HepG2 (cell line): Measurements from ENCODE around the gene MXRA7. TPM values are rescaled to one million over a fixed set of nuclear protein-coding genes. Genes with fewer than 3 reads are reported as not detected.

ENCODE experiments used
- microRNA counts: library from miRNA; unstranded; fragments of <30 nt; microRNA quantifications from one replicate; lab custom pipeline; 2015
- microRNA-seq: library from miRNA; unstranded; fragments of <30 nt; microRNA quantifications from one replicate; pipeline ENCODE4, GENCODE V29; 2020
- polyA plus RNA-seq, 8 experiments: library from polyadenylated mRNA; depleted of rRNA in 3 of 8; stranded (reverse) in 7 of 8; unstranded in 1 of 8; fragments of >200 nt; fragmentation: Illumina TruSeq in 4 of 8; extraction: Trizol in 4 of 8; gene quantifications; 2 replicates each; pipeline versions ENCODE4 v1.2.1 to v1.2.3, GENCODE V29; 2011 to 2016; ENCODE audit warnings: low read depth in 4 of 8, missing spikeins in 1 of 8, mixed read lengths in 1 of 8; ENCODE audit not compliant: insufficient read depth in 1 of 8
- small RNA-seq, 3 experiments: library from RNA; depleted of rRNA; stranded (forward); fragments of <200 nt; gene quantifications; one replicate each; pipeline ENCODE3, GENCODE V24; 2012; ENCODE audit warnings: low read depth in 2 of 3, low replicate concordance in 1 of 3; ENCODE audit not compliant: insufficient read length in 3 of 3, insufficient read depth in 2 of 3
- total RNA-seq, 5 experiments: library from RNA; depleted of rRNA; stranded (reverse); fragments of >200 nt; fragmentation: Illumina TruSeq; extraction: Trizol; gene quantifications; 2 replicates each; pipeline ENCODE4 v1.2.3, GENCODE V29; 2016; ENCODE audit warnings: low read depth in 1 of 5

The MXRA7 gene
- total and polyA plus RNA-seq, 2 of the 13 experiments (the other 11 are each of a cell fraction or from before 2014, with no cell fraction given): 44.8 to 112 TPM

MicroRNAs within 50 kb of the gene (microRNA counts, 767-probe panel; counts per million panel counts)
- not detected for microRNA hsa-miR-636 (lab: Ali Mortazavi, UCI)

Small RNAs within 50 kb of the gene (microRNA-seq; reads per million reads assigned to microRNA genes)
- 3.7 reads per million, percentile 25 among the genes with 10 or more reads in this experiment for gene MIR636

Small RNAs within 50 kb of the gene (small RNA-seq; reads per million reads assigned to genes)
- 0 reads per million in 3 experiments for gene AC005837.3
- gene RF02271: 0 reads per million in 3 experiments
- 0 to 0.97 (median 0.33) reads per million in 3 experiments for gene RNU6-227P
- gene RNU6-97P: 0 reads per million in 3 experiments
- 0 to 0.97 (median 0) reads per million in 3 experiments for gene RNY4P36

Other genes starting within 250 kb of the MXRA7 start
- gene AANAT, start 243.4 kb downstream of the MXRA7 start, total RNA-seq (2016; rRNA removed; fragmentation: Illumina TruSeq; extraction: Trizol): not detected in 2 replicates
- 0.03 and 0.07 TPM in 2 replicates for gene AANAT, start 243.4 kb downstream of the MXRA7 start, polyA plus RNA-seq (2011; rRNA removed)
- gene RHBDF2, start 209.5 kb downstream of the MXRA7 start, total RNA-seq (2016; rRNA removed; fragmentation: Illumina TruSeq; extraction: Trizol): 4.2 and 7.8 TPM in 2 replicates
- 24.2 and 27.6 TPM in 2 replicates for gene RHBDF2, start 209.5 kb downstream of the MXRA7 start, polyA plus RNA-seq (2011; rRNA removed)
- 27.1 and 28.9 TPM in 2 replicates for gene CYGB, start 173.3 kb downstream of the MXRA7 start, total RNA-seq (2016; rRNA removed; fragmentation: Illumina TruSeq; extraction: Trizol)
- gene CYGB, start 173.3 kb downstream of the MXRA7 start, polyA plus RNA-seq (2011; rRNA removed): 18.9 and 23.3 TPM in 2 replicates
- 0.52 TPM in 1 of 2 replicates, not detected in the other for gene PRCD, start 170.9 kb downstream of the MXRA7 start, total RNA-seq (2016; rRNA removed; fragmentation: Illumina TruSeq; extraction: Trizol)
- 0.35 and 0.51 TPM in 2 replicates for gene PRCD, start 170.9 kb downstream of the MXRA7 start, polyA plus RNA-seq (2011; rRNA removed)
- gene ST6GALNAC2, start 125.1 kb downstream of the MXRA7 start, total RNA-seq (2016; rRNA removed; fragmentation: Illumina TruSeq; extraction: Trizol): 0.49 and 0.84 TPM in 2 replicates
- 0.12 and 0.30 TPM in 2 replicates for gene ST6GALNAC2, start 125.1 kb downstream of the MXRA7 start, polyA plus RNA-seq (2011; rRNA removed)
- gene ST6GALNAC1, start 67.2 kb downstream of the MXRA7 start, total RNA-seq (2016; rRNA removed; fragmentation: Illumina TruSeq; extraction: Trizol): not detected in 2 replicates
- gene ST6GALNAC1, start 67.2 kb downstream of the MXRA7 start, polyA plus RNA-seq (2011; rRNA removed): not detected in 2 replicates
- gene JMJD6, start 15.6 kb upstream of the MXRA7 start, total RNA-seq (2016; rRNA removed; fragmentation: Illumina TruSeq; extraction: Trizol): 41.0 and 49.1 TPM in 2 replicates
- gene JMJD6, start 15.6 kb upstream of the MXRA7 start, polyA plus RNA-seq (2011; rRNA removed): 33.6 and 36.0 TPM in 2 replicates
- gene METTL23, start 15.9 kb upstream of the MXRA7 start, total RNA-seq (2016; rRNA removed; fragmentation: Illumina TruSeq; extraction: Trizol): 39.7 and 39.9 TPM in 2 replicates
- 85.4 and 104 TPM in 2 replicates for gene METTL23, start 15.9 kb upstream of the MXRA7 start, polyA plus RNA-seq (2011; rRNA removed)
- gene SRSF2, start 26.4 kb upstream of the MXRA7 start, total RNA-seq (2016; rRNA removed; fragmentation: Illumina TruSeq; extraction: Trizol): 249 and 319 TPM in 2 replicates
- gene SRSF2, start 26.4 kb upstream of the MXRA7 start, polyA plus RNA-seq (2011; rRNA removed): 306 and 308 TPM in 2 replicates
- 19.4 and 36.3 TPM in 2 replicates for gene MFSD11, start 27.2 kb upstream of the MXRA7 start, total RNA-seq (2016; rRNA removed; fragmentation: Illumina TruSeq; extraction: Trizol)
- 25.2 and 26.1 TPM in 2 replicates for gene MFSD11, start 27.2 kb upstream of the MXRA7 start, polyA plus RNA-seq (2011; rRNA removed)
- 0.07 and 0.13 TPM in 2 replicates for gene MGAT5B, start 157.4 kb upstream of the MXRA7 start, total RNA-seq (2016; rRNA removed; fragmentation: Illumina TruSeq; extraction: Trizol)
- 0.07 and 0.09 TPM in 2 replicates for gene MGAT5B, start 157.4 kb upstream of the MXRA7 start, polyA plus RNA-seq (2011; rRNA removed)